ENCODE data around the gene DPP9. TPM values are rescaled to one million over a fixed set of nuclear protein-coding genes. Genes with fewer than 3 reads are reported as not detected.

The DPP9 gene
- 43.3 and 46.4 TPM in 2 replicates for total RNA-seq (2021)
- long read RNA-seq, full-length matches to known transcripts = 122 of 244 reads
- long read RNA-seq, partial matches to known transcripts = 74 of 244 reads
- long read RNA-seq, other reads (novel, unspliced or antisense) = 48 of 244 reads

GRCh38 chr19:4723595-4724514, at the start of gene DPP9:
TSS of gene DPP9 (minus strand) at chr19:4723842. CDS start at chr19:4719906, 3,936 bp downstream.
- no peak for TF ChIP-seq CTCF (conservative IDR thresholded peaks at IDR 0.05)
- H3K27me3 ChIP-seq (ENCODE audit: insufficient read depth, low read length) = no peaks in the 10 kb centered on the region
- peak; percentile 99 for DNase-seq
- no peak within 1 kb of the TSS for H3K23ac ChIP-seq (ENCODE audit: insufficient read length, low read depth, low read length)
- no peak within 1 kb of the TSS for H4K8ac ChIP-seq (replicated peaks; ENCODE audit: insufficient read length, low read depth, low read length)
- peaks cover 7% of the 10 kb centered on the region for H3K23me2 ChIP-seq (ENCODE audit: insufficient read length, low read depth, low read length, poor library complexity, severe bottlenecking)
- peaks cover 6% of the 10 kb centered on the region for H3K79me1 ChIP-seq (ENCODE audit: insufficient read depth, low read depth, low read length, poor library complexity, severe bottlenecking)
- H2BK15ac ChIP-seq (ENCODE audit: low read depth, low read length) = no peak within 1 kb of the TSS
- H3K18ac ChIP-seq (ENCODE audit: insufficient read length, low read depth, low read length) = no peak within 1 kb of the TSS
- 0 out of 2 replicates have a peak within 1 kb of the TSS, but pooled peaks have one; percentile 14 for H3K14ac ChIP-seq (ENCODE audit: insufficient read depth, low read length)
- no peak within 1 kb of the TSS for H2BK5ac ChIP-seq (ENCODE audit: insufficient read length, low read length)
- Mint-ChIP-seq H3K4me3 (peak within 1 kb of the TSS; percentile 92 to 97), H3K27me3 (ENCODE audit: low read depth) (peaks cover 2% of the 10 kb centered on the region; the same call in 1 of the 2 replicates), H3K27ac (peak within 1 kb of the TSS; percentile 85 to 93 (median 91)), H3K9me3 (peaks cover 0 to 6% of the 10 kb centered on the region in 2 experiments; a peak in 2 of 5 replicates), H3K4me1 (peaks cover 2 to 13% of the 10 kb centered on the region in 2 experiments; a peak in 3 of 4 replicates), H3K36me3 (ENCODE audit: insufficient read depth in 1 of 3, low read depth in 3 of 3) (peaks cover 7 to 18% (median 10%) of the 10 kb centered on the region in 3 experiments)
- H2AK5ac ChIP-seq (ENCODE audit: insufficient read length, low read length) = no peak within 1 kb of the TSS
- peak within 1 kb of the TSS; percentile 88 for H3K4me2 ChIP-seq (ENCODE audit: insufficient read depth, insufficient read length, low read length)
- H4K5ac ChIP-seq (ENCODE audit: insufficient read length, low read depth, low read length) = no peak within 1 kb of the TSS
- peak within 1 kb of the TSS; percentile 78 for H3K9ac ChIP-seq (ENCODE audit: extremely low read depth, insufficient read length, low read length)
- H2BK20ac ChIP-seq (ENCODE audit: low read depth, low read length, poor library complexity, severe bottlenecking) = no peak within 1 kb of the TSS
- no CpG with 5 or more reads among the region's 79 CpGs for WGBS (ENCODE audit: extremely low coverage, insufficient read length, low lambda C conversion rate)
- H2BK120ac ChIP-seq (ENCODE audit: low read depth, low read length, poor library complexity, severe bottlenecking) = no peak within 1 kb of the TSS
- no peak within 1 kb of the TSS for H3T11ph ChIP-seq (ENCODE audit: low read length)
- no peaks in the 10 kb centered on the region for H3K4me1 ChIP-seq (ENCODE audit: insufficient read depth, low read length)
- no peaks in the 10 kb centered on the region for H3K9me3 ChIP-seq (ENCODE audit: control insufficient read depth, low read depth, low read length)
- peaks cover 6% of the 10 kb centered on the region for H4K20me1 ChIP-seq (ENCODE audit: control insufficient read depth, insufficient read depth, insufficient read length)
- H3K27ac ChIP-seq (ENCODE audit: insufficient read length, low read depth, low read length) = no peak within 1 kb of the TSS
- peaks cover 5% of the 10 kb centered on the region; the same call in 1 of the 2 replicates for H3K79me2 ChIP-seq (ENCODE audit: insufficient read depth, low read length)
- H2AFZ ChIP-seq (ENCODE audit: low read length) = no peak within 1 kb of the TSS
- no peak within 1 kb of the TSS for H4K91ac ChIP-seq (ENCODE audit: insufficient read length, low read depth, low read length)
- H3K4ac ChIP-seq (ENCODE audit: low read depth, low read length) = no peak within 1 kb of the TSS
- no peak within 1 kb of the TSS for H2BK12ac ChIP-seq (ENCODE audit: insufficient read length, low read depth, low read length)
- H3K56ac ChIP-seq (ENCODE audit: insufficient read length, low read depth, low read length) = no peak within 1 kb of the TSS
